GM12878 (cell line): ENCODE results near the gene GLMP. TPM values are rescaled to one million over a fixed set of nuclear protein-coding genes. Genes with fewer than 3 reads are reported as not detected.

Source experiments
- BHLHE40 ChIP-seq, 2 experiments: fragments of 450-650 bp in 1 of 2; IDR thresholded peaks; 2 replicates each; pipeline ENCODE4 v1.6.1; 2011 to 2017; ENCODE audit warnings: low read depth in 2 of 2, borderline replicate concordance in 1 of 2, improper control_type of control experiment in 1 of 2, low read length in 1 of 2, mild to moderate bottlenecking in 1 of 2
- CREB1 ChIP-seq: IDR thresholded peaks from 2 replicates; pipeline ENCODE4 v1.6.1; 2012; ENCODE audit warnings: low read depth, mild to moderate bottlenecking, inconsistent platforms
- EGR1 ChIP-seq, 2 experiments: IDR thresholded peaks; 1 replicate in 1 of 2; 2 replicates in 1 of 2; pipeline ENCODE4 v1.6.1; 2011 to 2012; ENCODE audit warnings: low read depth in 2 of 2, low read length in 2 of 2, borderline replicate concordance in 1 of 2, mild to moderate bottlenecking in 1 of 2, moderate library complexity in 1 of 2
- EP300 ChIP-seq, 2 experiments: fragments of 150-350 bp in 1 of 2; IDR thresholded peaks; 2 replicates each; pipeline ENCODE4 v1.6.1; 2011 to 2012; ENCODE audit warnings: low read depth in 2 of 2, low read length in 2 of 2, borderline replicate concordance in 1 of 2, improper control_type of control experiment in 1 of 2, inconsistent platforms in 1 of 2; ENCODE audit not compliant: control insufficient read depth in 1 of 2
- FOXK2 ChIP-seq: fragments of 450-650 bp; IDR thresholded peaks from 2 replicates; pipeline ENCODE4 v1.6.1; 2017; ENCODE audit warnings: mild to moderate bottlenecking, moderate library complexity
- HDAC2 ChIP-seq: fragments of 200-600 bp; sonication (generic); IDR thresholded peaks from 2 replicates; pipeline ENCODE4 v1.6.1; 2017
- IKZF2 ChIP-seq, 2 experiments: fragments of 450-650 bp; IDR thresholded peaks; 2 replicates each; pipeline ENCODE4 v1.6.1; 2017; ENCODE audit warnings: mild to moderate bottlenecking in 2 of 2, moderate library complexity in 2 of 2
- IRF5 ChIP-seq: fragments of 450-650 bp; IDR thresholded peaks from 2 replicates; pipeline ENCODE4 v1.6.1; 2017; ENCODE audit warnings: borderline replicate concordance
- KAT2A ChIP-seq: conservative IDR thresholded peaks from 2 replicates; pipeline ENCODE4 v1.6.1; 2011; ENCODE audit warnings: low read depth, low read length; ENCODE audit not compliant: control insufficient read depth
- LARP7 ChIP-seq: fragments of 450-650 bp; IDR thresholded peaks from 2 replicates; pipeline ENCODE4 v1.6.1; 2017; ENCODE audit warnings: mild to moderate bottlenecking
- MYC ChIP-seq: IDR thresholded peaks from 2 replicates; pipeline ENCODE4 v1.6.1; 2011; ENCODE audit warnings: mild to moderate bottlenecking, low read length, moderate library complexity, inconsistent platforms; ENCODE audit not compliant: insufficient read depth, insufficient replicate concordance, insufficient read length, severe bottlenecking
- POLR2AphosphoS5 ChIP-seq: IDR thresholded peaks from 2 replicates; pipeline ENCODE4 v1.6.1; 2011; ENCODE audit warnings: mild to moderate bottlenecking, low read length, inconsistent platforms
- RAD21 ChIP-seq: IDR thresholded peaks from 2 replicates; pipeline ENCODE4 v1.6.1; 2011; ENCODE audit warnings: mild to moderate bottlenecking, low read depth, low read length, moderate library complexity; ENCODE audit not compliant: insufficient read depth
- REST ChIP-seq: IDR thresholded peaks from 2 replicates; pipeline ENCODE4 v1.6.1; 2012; ENCODE audit warnings: mild to moderate bottlenecking, low read depth, low read length
- SP1 ChIP-seq: IDR thresholded peaks from one replicate; pipeline ENCODE4 v1.6.1; 2011; ENCODE audit warnings: low read depth, low read length
- TCF3 ChIP-seq: IDR thresholded peaks from 2 replicates; pipeline ENCODE4 v1.6.1; 2012; ENCODE audit warnings: low read depth, mild to moderate bottlenecking, low read length, borderline replicate concordance; ENCODE audit not compliant: insufficient read depth
- YY1 ChIP-seq: IDR thresholded peaks from 2 replicates; pipeline ENCODE4 v1.6.1; 2011; ENCODE audit warnings: low read depth, mild to moderate bottlenecking, low read length
- ZNF384 ChIP-seq: IDR thresholded peaks from 2 replicates; pipeline ENCODE4 v1.6.1; 2012; ENCODE audit warnings: low read depth, mild to moderate bottlenecking, low read length, improper control_type of control experiment, borderline replicate concordance
- polyA plus RNA-seq, 11 experiments: library from polyadenylated mRNA; depleted of rRNA in 4 of 11; unstranded in 6 of 11; stranded (reverse) in 5 of 11; fragments of >200 nt; fragmentation: Nextera tagmentation in 4 of 11; fragmentation: Illumina TruSeq in 1 of 11; extraction: Ambion mirVana in 4 of 11; extraction: Trizol in 1 of 11; gene quantifications; 1 replicate in 1 of 11; 2 replicates in 10 of 11; pipeline versions ENCODE4 v1.2.1 to v1.2.3, GENCODE V29; 2011 to 2016; ENCODE audit warnings: inconsistent platforms in 2 of 11, missing spikeins in 2 of 11, low read depth in 1 of 11
- total RNA-seq, 4 experiments: library from RNA; depleted of rRNA in 3 of 4; stranded (reverse); fragments of >200 nt in 3 of 4; fragmentation: Illumina TruSeq in 1 of 4; extraction: Trizol in 1 of 4; gene quantifications; 2 replicates each; pipeline versions ENCODE4 v1.2.1 to v1.2.3, GENCODE V29; 2013 to 2021
- TF ChIP-seq, protein P1 (sequence below): fragments of 450-650 bp; IDR thresholded peaks from 2 replicates; pipeline ENCODE4 v1.6.1; 2018; ENCODE audit warnings: mild to moderate bottlenecking, low read depth, moderate library complexity; ENCODE audit not compliant: partially characterized antibody
- TF ChIP-seq, protein P2 (sequence below): fragments of 450-650 bp; IDR thresholded peaks from 2 replicates; pipeline ENCODE4 v1.6.1; 2014; ENCODE audit warnings: mild to moderate bottlenecking

Gene GLMP
- total and polyA plus RNA-seq, 10 of the 15 experiments (the other 5 are each of a cell fraction or from before 2014, with no cell fraction given) = 4.4 to 30.0 (median 19.5) TPM

DNA sequence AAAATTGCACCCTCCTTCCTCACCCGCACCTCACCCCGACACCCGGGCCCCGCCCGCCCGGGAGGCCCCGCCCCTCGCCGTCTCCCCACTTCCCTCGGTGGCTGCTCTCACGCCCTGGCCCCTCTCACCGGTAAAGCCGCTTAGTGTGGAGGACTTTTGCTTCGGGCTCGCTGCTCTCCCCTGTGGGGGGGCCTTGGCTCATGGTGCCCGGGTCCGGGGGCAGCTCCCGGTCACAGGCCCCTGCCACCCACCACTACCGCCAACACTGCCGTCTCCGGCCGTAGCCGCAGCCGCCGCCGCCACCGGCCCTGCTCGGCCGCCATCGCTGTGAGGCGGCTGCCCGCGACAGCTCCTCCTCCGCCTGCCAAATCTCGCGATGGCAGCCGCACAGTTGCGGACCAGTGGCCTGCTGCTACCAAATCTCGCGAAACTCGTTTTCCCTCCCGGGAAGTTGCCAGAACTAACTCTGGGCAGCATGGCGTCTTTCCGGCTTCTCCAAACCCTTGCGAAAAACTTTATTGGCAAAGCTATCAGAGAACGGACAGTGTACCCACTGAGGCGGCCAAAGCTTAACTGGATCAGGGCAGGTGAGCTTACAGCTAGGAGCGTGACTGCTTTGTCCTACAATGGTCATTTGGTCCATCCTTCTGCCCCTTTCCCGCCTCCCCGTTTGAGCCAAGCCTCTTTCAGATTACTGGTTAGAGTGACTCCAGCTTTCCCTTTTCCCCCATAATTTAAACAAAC lies 12.8 kb downstream of the GLMP start, which contains the start of gene SMG5 (continued):
- TF ChIP-seq, protein P1, sequence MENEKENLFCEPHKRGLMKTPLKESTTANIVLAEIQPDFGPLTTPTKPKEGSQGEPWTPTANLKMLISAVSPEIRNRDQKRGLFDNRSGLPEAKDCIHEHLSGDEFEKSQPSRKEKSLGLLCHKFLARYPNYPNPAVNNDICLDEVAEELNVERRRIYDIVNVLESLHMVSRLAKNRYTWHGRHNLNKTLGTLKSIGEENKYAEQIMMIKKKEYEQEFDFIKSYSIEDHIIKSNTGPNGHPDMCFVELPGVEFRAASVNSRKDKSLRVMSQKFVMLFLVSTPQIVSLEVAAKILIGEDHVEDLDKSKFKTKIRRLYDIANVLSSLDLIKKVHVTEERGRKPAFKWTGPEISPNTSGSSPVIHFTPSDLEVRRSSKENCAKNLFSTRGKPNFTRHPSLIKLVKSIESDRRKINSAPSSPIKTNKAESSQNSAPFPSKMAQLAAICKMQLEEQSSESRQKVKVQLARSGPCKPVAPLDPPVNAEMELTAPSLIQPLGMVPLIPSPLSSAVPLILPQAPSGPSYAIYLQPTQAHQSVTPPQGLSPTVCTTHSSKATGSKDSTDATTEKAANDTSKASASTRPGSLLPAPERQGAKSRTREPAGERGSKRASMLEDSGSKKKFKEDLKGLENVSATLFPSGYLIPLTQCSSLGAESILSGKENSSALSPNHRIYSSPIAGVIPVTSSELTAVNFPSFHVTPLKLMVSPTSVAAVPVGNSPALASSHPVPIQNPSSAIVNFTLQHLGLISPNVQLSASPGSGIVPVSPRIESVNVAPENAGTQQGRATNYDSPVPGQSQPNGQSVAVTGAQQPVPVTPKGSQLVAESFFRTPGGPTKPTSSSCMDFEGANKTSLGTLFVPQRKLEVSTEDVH = peak; percentile 78
- TF ChIP-seq EGR1 (IDR thresholded peaks at IDR 0.05; ENCODE audit: borderline replicate concordance in 1 of 2, low read depth in 2 of 2, low read length in 2 of 2) (peak in 1 of 2 experiments; percentile 66; a peak in 1 of 3 replicates), HDAC2 (no peak), REST (peak; percentile 17; the same call in 1 of the 2 replicates), POLR2AphosphoS5 (peak; percentile 96), KAT2A (no peak), CREB1 (peak; percentile 71), IRF5 (peak; percentile 91), FOXK2 (0 out of 2 replicates have a peak, but pooled peaks have one; percentile 33), ZNF384 (peak; percentile 57), MYC (peak; percentile 59), BHLHE40 (IDR thresholded peaks at IDR 0.05; ENCODE audit: borderline replicate concordance in 1 of 2, low read depth in 2 of 2, low read length in 1 of 2) (peak; percentile 22 to 61; a peak in 2 of 4 replicates), YY1 (peak; percentile 99), RAD21 (no peak), SP1 (peak; percentile 37), EP300 (IDR thresholded peaks at IDR 0.05; ENCODE audit: borderline replicate concordance in 1 of 2, control insufficient read depth in 1 of 2, low read depth in 2 of 2, low read length in 2 of 2) (no peak), TCF3 (0 out of 2 replicates have a peak, but pooled peaks have one; percentile 37), IKZF2 (IDR thresholded peaks at IDR 0.05) (peak; percentile 62 to 78; a peak in 3 of 4 replicates), LARP7 (peak; percentile 58)
- TF ChIP-seq, protein P2, sequence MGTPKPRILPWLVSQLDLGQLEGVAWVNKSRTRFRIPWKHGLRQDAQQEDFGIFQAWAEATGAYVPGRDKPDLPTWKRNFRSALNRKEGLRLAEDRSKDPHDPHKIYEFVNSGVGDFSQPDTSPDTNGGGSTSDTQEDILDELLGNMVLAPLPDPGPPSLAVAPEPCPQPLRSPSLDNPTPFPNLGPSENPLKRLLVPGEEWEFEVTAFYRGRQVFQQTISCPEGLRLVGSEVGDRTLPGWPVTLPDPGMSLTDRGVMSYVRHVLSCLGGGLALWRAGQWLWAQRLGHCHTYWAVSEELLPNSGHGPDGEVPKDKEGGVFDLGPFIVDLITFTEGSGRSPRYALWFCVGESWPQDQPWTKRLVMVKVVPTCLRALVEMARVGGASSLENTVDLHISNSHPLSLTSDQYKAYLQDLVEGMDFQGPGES = no peak
